ENCODE data around the gene SPEN.
A peak's percentile ranks its signal among the peaks of the same experiment; 100 is the strongest.

SPEN gene

DNA sequence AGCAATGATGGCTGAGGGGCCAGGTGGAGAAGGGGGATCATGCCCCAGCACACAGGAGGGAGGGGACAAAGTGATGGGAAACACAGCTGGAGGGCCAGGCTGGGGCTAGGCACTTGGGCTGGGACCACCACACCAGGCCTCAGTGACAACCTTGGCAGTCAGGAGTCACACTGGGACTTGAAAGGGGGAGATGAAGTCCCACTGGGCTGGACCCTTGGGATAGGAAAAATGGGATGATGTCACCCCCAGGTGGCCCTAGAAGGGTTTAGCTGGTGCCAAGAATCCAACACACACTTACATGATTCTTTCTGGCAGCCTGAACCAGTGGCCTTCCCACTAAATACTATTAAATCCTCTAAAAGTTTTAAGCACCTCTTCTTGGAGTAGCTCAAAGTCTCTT is 111.3 kb downstream of the SPEN start:
- no peak for DNase-seq (ENCODE audit: low read depth in 2 of 2, low spot score in 1 of 2)

DNA sequence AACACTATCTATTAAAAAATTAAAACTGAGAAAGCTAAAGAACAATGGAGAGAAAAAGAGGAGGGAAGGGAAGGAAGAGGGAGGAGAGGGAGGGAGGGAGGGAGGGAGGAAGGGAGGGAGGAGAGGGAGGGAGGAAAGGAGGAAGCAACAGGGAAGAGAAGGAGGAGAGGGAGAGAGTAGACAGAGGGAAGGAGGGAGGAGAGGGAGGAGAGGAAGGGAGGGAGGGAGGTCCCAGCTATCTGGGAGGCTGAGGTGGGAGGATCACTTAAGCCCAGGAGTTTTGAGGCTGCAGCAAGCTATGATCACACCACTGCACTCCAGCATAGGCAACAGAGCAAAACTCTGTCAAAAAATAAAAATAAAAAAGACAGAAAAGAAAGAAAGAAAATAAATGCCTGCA is 111.9 kb downstream of the SPEN start:
- no peak for DNase-seq (ENCODE audit: low read depth in 2 of 2, low spot score in 1 of 2)

- no peak for DNase-seq (ENCODE audit: low read depth in 2 of 2, low spot score in 1 of 2)
These were observed 112.4 kb downstream of the SPEN start for GRCh38 chr1:15959827-15960446.

- DNase-seq (ENCODE audit: low read depth in 2 of 2, low spot score in 1 of 2) = no peak
These were observed 113.3 kb downstream of the SPEN start for GRCh38 chr1:15960808-15961207.

GRCh38 chr1:15961492-15961891 is 114.0 kb downstream of the SPEN start:
- no peak for DNase-seq (ENCODE audit: low read depth in 2 of 2, low spot score in 1 of 2)

- DNase-seq (ENCODE audit: low read depth in 2 of 2, low spot score in 1 of 2) = no peak
These were observed 114.7 kb downstream of the SPEN start for GRCh38 chr1:15962176-15962575.

DNA sequence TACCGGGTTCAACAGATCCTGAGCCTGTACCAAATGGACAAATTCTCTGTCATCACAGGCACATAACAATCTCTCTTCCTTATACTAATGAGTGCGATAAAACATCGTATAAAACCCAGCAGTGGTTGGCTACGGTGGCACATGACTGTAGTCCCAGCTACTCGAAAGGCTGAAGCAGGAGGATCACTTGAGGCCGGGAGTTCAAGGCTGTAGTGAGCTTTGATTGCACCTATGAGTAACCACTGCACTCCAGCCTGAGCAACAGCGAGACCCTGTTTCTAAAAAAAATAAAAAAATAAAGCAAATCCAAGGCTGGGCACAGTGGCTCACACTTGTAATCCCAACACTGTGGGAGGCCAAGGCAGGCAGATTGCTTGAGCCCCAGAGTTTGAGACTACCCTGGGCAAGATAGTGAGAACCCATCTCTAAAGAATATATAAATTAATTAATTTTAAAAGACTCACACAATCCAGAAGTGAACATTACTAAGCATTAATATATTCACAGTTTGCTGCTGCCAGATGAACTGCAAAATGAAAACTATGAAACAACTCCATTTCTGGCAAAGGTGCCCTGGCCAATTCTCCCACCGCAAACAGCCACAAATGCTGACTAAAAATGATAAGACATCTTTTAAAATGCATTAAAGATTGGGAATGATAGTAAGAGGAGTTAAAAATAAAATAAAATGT is 115.3 kb downstream of the SPEN start:
- no peak for DNase-seq (ENCODE audit: low read depth in 2 of 2, low spot score in 1 of 2)

- DNase-seq (ENCODE audit: low read depth in 2 of 2, low spot score in 1 of 2) = no peak
These were observed 116.0 kb downstream of the SPEN start for GRCh38 chr1:15963363-15963967.

DNA sequence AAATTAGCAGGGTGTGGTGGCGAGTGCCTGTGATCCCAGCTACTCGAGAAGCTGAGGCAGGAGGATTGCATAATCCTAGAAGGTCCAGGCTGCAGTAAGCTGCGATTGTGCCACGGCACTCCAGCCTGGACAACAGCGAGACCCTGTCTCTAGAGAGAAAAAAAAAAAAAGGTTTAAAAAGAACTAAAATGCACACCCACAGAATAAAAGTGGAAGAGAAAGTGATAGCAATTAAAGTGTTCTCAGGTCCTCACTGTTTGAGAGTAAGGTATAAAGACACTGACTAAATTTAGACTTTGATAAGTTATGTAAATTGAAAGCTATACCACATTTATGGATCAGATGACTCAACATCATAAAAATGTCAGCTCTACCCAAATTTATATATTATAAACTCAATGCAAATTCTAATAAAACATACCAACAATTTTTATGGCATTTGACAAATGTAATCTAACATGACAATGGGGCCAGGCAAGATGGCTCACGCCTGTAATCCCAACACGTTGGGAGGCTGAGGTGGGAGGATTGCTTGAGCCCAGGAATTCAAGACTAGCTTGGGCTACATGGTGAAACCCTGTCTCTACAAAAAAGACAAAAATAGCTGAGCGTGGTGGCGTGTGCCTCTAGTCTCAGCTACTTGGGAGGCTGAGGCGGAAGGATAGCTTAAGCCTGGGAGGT is 116.6 kb downstream of the SPEN start:
- DNase-seq (ENCODE audit: low read depth in 2 of 2, low spot score in 1 of 2) = no peak

- DNase-seq (ENCODE audit: low read depth in 2 of 2, low spot score in 1 of 2) = no peak
These were observed 117.8 kb downstream of the SPEN start for GRCh38 chr1:15965228-15965767.

DNA sequence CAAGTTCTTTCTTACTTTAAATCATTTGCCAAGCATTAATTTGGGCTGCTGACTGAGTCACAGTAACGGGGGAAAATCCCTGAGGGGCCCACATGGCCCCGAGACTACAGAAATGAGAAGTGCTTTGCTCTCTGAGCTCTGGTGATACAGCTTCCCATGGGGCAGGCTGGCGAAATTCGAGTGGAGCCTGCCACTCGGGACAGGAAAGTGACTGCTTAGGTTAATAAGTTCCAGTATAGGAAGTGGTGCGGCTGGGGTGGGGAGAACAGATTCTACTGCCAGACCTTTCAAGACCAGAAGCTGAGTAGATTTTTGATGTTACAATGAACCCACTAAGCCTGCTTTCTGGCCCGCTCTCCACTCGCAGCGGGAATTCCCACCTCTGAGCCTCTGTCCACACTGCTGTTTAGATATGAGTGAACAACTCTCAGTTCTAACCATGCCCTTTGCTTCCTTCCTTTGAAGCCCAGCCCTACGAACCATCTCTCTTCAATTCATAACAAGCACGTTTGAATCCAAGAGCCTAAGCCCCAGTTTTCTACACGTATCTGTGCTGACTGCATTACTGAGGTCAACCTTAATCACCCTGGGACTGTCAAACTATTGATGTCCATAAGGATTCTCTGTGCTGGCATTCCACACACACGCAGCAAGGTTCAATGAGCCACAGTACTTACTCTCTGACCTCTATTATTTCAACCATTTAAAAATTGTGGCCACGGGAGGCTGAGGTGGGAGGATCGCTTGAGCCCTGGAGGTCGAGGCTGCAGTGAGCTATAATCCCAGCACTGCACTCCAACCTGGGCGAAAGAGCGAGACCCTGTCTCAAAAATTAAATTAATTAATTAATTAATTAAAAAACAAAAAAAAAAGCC is 118.8 kb downstream of the SPEN start:
- peak; percentile 37 to 57 for DNase-seq (ENCODE audit: low read depth in 2 of 2, low spot score in 1 of 2)

DNA sequence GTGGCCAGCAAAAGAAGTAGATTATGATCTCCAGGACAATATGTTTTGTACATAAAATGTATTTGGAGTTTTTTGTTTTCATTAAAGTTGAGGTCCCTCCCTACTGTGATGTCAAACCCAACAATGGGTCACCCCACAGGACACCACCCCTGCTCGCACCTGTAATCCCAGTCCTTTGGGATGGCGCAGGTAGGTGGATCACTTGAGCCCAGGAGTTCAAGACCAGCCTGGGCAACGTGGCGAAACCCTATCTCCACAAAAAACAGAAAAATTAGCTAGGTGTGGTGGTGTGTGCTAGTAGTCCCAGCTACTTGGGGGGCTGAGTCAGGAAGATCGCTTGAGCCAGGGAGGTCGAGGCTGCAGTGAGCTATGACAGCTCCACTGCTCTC is 119.4 kb downstream of the SPEN start:
- no peak for DNase-seq (ENCODE audit: low read depth in 2 of 2, low spot score in 1 of 2)

DNA sequence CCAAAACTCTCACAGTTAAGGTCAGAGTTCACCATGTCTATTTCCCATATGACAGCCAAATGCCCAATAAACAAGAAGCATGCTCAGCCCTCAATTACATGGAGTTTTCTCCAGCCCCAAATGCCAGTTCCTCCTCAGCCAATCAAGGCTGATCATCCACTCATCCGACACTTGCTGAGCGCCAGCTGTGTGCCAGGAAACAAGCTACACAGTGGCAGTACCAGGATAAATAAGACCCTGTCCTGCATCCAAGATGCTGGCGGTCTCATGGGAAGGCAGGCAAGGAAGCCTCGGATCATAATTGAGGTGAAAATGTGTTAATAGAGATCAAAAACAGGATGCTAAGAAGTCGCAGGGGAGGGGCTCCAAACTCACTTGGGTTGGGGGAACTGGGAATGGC is 120.7 kb downstream of the SPEN start:
- no peak for DNase-seq (ENCODE audit: low read depth in 2 of 2, low spot score in 1 of 2)

- no peak for DNase-seq (ENCODE audit: low read depth in 2 of 2, low spot score in 1 of 2)
These were observed 121.9 kb downstream of the SPEN start for GRCh38 chr1:15969321-15969880.

DNA sequence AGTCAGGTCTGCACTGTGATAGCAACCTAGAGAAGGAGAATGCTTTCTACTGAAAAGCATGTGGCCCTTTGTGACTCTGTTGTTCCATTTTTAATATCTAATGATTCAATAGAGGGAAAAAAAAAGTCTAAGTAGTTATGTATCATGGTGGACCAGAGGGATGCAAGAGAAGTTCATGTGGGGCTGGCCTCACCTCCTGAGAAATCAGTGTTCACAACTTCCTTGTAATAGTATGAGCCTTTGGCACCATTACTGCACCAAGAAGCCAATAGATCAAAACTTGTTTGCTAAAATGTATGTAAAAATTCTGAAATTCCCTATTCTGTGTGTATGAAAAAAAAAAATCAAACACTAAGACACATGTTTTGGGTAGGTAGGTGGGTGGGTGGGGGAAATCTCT is 123.4 kb downstream of the SPEN start:
- no peak for DNase-seq (ENCODE audit: low read depth in 2 of 2, low spot score in 1 of 2)

DNA sequence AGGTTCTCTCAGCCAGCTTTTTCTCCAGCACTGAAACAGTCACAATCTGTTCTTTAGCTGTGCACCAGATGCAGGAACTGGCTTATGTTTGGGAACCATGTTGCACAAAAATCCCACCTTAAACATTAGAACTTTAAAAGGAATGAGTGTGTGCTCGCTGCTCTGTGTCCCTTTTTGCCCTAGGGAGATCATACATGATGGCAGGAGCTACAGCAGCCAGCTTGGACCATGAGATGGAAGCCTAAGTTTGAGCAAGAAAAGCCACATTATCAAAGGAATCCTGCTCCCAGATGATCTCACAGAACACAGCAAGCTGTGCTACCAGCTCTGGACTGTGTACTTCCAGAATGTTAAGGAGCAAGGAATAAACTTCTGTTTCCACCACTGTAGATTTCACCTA is 124.9 kb downstream of the SPEN start:
- no peak for DNase-seq (ENCODE audit: low read depth in 2 of 2, low spot score in 1 of 2)

DNA sequence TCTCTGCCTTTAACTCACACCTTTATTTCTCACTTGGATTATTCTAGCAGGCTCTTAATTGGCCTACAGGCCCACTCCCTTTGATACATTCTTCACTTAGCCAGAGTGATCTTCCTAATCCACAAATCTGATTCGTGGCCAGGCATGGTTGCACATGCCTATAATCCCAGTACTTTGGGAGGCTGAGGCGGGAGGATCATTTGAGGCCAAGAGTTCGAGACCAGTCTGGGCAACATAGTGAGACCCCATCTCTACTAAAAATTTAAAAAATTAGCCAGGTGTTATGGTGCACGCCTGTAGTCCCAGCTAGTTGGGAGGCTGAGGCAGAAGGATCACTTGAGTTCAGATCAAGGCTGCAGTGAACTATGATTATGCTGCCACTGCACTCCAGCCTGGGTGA is 126.3 kb downstream of the SPEN start:
- no peak for DNase-seq (ENCODE audit: low read depth in 2 of 2, low spot score in 1 of 2)

DNA sequence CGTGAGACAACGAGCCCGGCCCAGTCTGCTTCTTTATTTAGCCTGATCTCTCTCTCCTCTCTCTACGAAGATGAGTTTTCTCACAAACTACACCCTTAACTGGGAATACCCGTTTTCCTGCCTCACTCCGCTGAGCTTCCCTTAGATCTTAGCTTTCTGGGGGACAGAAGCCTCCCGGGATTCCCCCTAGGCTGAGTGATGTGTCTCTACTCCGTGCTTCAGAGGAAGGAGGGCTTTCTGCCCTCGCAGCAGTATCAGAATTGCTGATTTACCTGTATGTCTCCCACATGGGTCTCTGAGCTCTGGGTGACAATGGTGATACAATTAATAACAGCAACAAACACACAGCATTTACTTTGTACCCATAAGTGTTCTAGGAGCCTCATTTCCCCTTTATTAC is 127.3 kb downstream of the SPEN start:
- peak in 1 of 2 donors; percentile 10 for DNase-seq (ENCODE audit: low read depth in 2 of 2, low spot score in 1 of 2)

DNA sequence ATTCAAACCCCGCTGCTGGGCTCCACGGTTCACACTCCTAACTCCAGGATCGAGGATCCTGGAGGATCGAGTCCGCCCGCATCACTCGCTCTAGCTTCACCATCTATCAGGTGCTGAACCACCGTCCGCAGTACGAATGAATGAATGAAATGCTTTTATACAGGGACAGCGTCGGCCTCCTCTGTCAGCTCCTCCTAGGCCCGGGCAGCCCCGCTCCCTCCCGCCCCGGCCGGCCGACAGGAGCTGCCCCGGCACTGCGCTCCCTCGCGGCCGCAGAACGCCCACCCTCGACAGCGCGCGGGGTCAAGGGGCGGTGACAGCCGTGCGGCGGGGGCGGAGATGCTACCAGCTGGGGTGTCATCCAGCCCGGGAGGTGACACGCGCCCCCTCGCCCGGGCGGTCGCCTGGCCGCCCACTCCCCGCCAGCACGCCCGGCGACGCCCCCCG is 127.9 kb downstream of the SPEN start:
- peak; percentile 62 to 83 for DNase-seq (ENCODE audit: low read depth in 2 of 2, low spot score in 1 of 2)
